ENCODE data around the gene PIGU. TPM values are rescaled to one million over a fixed set of nuclear protein-coding genes. Genes with fewer than 3 reads are reported as not detected.
"Not testable (repeated sequence)": the region's sequence is repeated elsewhere in the genome, so short reads cannot be mapped to it uniquely, and the experiment has no call there.

The PIGU gene, protein sequence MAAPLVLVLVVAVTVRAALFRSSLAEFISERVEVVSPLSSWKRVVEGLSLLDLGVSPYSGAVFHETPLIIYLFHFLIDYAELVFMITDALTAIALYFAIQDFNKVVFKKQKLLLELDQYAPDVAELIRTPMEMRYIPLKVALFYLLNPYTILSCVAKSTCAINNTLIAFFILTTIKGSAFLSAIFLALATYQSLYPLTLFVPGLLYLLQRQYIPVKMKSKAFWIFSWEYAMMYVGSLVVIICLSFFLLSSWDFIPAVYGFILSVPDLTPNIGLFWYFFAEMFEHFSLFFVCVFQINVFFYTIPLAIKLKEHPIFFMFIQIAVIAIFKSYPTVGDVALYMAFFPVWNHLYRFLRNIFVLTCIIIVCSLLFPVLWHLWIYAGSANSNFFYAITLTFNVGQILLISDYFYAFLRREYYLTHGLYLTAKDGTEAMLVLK
- 10 to 100 TPM; 20.7 to 25.2 TPM for total RNA-seq

- H3K36me3 Mint-ChIP-seq (ENCODE audit: insufficient read depth in 2 of 2) = peaks cover 2 to 10% of the 10 kb centered on the region in 2 donors
- no peaks in the 10 kb centered on the region for H3K27me3 Mint-ChIP-seq (ENCODE audit: low read depth)
- peak within 1 kb of the TSS; percentile 85 for H3K27ac Mint-ChIP-seq
- H3K4me3 Mint-ChIP-seq = peak within 1 kb of the TSS; percentile 82 to 98
- H3K9me3 Mint-ChIP-seq = no peaks in the 10 kb centered on the region
- ATAC-seq (replicated peaks in 1 of 2) = peak; percentile 96 to 97
- peaks cover 51% of the 10 kb centered on the region for H3K4me1 Mint-ChIP-seq (ENCODE audit: low read depth)
- DNase-seq = peak; percentile 96 to 98
These were observed at the start of gene PIGU for GRCh38 chr20:34676642-34677373. Gene PIGU (minus strand): TSS chr20:34677092. CDS start chr20:34677085, 7 bp downstream.

DNA sequence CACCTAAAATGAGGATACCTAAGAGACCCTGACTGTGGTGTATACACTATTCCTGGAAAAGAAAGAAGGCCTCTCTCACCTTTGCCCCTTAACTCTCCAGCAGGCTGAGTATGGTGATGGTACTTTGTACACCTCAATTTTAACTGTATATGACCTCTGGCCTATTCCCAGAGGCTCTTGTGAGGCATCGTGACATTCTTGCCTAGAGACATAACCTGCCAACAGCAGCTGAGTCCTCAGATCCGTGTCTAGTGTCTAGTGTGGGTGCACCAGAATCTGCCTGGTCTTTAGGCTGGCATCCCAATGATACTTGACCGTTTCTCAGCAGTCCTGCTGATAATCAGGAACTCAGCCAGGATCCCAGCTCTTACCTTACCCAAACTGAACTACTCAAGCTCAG lies 47.3 kb upstream of the PIGU start:
- ATAC-seq (replicated peaks in 1 of 2) (no peak), DNase-seq (no peak)
- Mint-ChIP-seq H3K4me1 (ENCODE audit: low read depth) (peaks cover 41% of the 10 kb centered on the region), H3K27me3 (ENCODE audit: low read depth) (no peaks in the 10 kb centered on the region), H3K27ac (no peak overlapping the region), H3K36me3 (ENCODE audit: insufficient read depth in 2 of 2) (peaks cover 0 to 8% of the 10 kb centered on the region in 2 donors), H3K4me3 (no peak overlapping the region), H3K9me3 (no peaks in the 10 kb centered on the region)

DNA sequence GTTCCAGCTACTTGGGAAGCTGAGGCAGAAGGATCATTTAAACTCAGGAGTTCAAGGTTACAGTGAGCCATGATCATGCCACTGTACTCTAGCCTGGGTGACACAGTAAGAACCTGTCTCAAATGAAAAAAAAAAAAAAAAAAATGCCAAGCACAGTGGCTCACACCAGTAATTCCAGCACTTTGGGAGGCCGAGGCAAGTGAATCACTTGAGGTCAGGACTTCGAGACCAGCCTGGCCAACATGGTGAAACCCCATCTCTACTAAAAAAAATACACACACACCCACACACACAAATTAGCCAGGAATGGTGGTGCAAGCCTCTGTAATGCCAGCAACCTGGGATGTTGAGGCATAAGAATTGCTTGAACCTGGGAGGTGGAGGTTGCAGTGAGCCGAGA lies 45.7 kb upstream of the PIGU start:
- H3K27me3 Mint-ChIP-seq (ENCODE audit: low read depth); H3K9me3 Mint-ChIP-seq; H3K4me3 Mint-ChIP-seq; DNase-seq; H3K36me3 Mint-ChIP-seq (ENCODE audit: insufficient read depth in 2 of 2): not testable (repeated sequence)
- peak in 1 of 2 donors; percentile 34 for ATAC-seq (replicated peaks in 1 of 2)
- Mint-ChIP-seq H3K4me1 (ENCODE audit: low read depth) (peaks cover 51% of the 10 kb centered on the region), H3K27ac (peak overlapping the region; percentile 44)

DNA sequence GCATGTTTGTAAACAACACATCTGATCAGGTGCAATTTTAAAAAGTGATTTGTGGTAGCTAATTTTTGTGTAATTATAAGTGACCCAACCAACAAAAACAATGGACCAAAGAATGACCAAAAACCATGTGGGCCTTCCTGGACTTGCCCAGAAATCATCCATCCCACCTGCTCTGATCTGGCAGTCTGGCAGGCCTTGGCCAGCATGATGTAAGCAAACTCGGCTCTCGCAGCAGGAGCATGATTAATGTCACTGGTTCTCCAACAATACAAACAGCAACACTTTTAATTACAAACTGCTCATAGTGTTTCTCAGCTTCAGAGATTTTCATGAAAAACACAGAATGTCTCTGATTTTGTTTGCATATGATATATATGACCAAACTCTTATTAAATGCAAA lies 43.4 kb upstream of the PIGU start:
- DNase-seq = no peak
- no peak overlapping the region for H3K27ac Mint-ChIP-seq
- H3K27me3 Mint-ChIP-seq (ENCODE audit: low read depth) = no peaks in the 10 kb centered on the region
- no peak for ATAC-seq (replicated peaks in 1 of 2)
- H3K36me3 Mint-ChIP-seq (ENCODE audit: insufficient read depth in 2 of 2) = peaks cover 0 to 2% of the 10 kb centered on the region in 2 donors
- peak overlapping the region in 1 of 2 donors; percentile 50 for H3K4me3 Mint-ChIP-seq
- peaks cover 51% of the 10 kb centered on the region for H3K4me1 Mint-ChIP-seq (ENCODE audit: low read depth)
- no peaks in the 10 kb centered on the region for H3K9me3 Mint-ChIP-seq

DNA sequence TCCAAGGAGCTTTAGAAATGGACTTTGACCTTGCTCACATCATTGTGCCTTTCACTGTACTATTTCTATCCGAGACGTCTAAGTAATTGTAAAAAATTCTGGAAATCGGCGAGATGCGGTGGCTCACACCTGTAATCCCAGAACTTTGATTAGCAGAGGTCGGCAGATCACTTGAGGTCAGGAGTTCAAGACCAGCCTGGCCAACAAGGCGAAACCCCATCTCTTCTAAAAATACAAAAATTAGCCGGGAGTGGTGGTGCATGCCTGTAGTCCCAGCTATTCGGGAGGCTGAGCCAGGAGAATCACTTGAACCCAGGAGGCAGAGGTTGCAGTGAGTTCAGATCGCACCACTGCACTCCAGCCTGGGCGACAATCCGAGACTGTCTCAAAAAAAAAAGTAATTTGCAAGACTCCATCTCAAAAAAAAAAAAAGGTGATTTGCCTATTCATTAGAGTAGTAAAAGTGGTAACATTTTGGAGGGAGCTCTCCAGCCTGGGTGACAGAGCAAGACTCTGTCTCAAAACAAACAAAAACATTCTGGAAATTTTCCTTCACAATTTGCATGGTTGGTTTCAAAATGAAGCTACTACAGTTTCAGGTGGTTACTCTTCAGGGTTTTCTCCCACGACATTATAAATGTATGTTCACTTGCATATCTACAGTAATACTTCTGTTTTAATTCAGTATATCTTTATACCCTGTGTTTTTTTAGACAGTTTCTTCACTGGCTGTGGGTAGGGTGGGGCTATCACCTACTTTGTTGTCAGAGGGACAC lies 42.5 kb upstream of the PIGU start:
- DNase-seq = peak in 1 of 2 donors; percentile 29
- Mint-ChIP-seq H3K4me3 (peak overlapping the region in 1 of 2 donors; percentile 34), H3K4me1 (ENCODE audit: low read depth) (peaks cover 51% of the 10 kb centered on the region), H3K27ac (peak overlapping the region; percentile 50)
- peak; percentile 84 to 86 for ATAC-seq (replicated peaks in 1 of 2)
- H3K9me3 Mint-ChIP-seq; H3K36me3 Mint-ChIP-seq (ENCODE audit: insufficient read depth in 2 of 2); H3K27me3 Mint-ChIP-seq (ENCODE audit: low read depth): not testable (repeated sequence)

DNA sequence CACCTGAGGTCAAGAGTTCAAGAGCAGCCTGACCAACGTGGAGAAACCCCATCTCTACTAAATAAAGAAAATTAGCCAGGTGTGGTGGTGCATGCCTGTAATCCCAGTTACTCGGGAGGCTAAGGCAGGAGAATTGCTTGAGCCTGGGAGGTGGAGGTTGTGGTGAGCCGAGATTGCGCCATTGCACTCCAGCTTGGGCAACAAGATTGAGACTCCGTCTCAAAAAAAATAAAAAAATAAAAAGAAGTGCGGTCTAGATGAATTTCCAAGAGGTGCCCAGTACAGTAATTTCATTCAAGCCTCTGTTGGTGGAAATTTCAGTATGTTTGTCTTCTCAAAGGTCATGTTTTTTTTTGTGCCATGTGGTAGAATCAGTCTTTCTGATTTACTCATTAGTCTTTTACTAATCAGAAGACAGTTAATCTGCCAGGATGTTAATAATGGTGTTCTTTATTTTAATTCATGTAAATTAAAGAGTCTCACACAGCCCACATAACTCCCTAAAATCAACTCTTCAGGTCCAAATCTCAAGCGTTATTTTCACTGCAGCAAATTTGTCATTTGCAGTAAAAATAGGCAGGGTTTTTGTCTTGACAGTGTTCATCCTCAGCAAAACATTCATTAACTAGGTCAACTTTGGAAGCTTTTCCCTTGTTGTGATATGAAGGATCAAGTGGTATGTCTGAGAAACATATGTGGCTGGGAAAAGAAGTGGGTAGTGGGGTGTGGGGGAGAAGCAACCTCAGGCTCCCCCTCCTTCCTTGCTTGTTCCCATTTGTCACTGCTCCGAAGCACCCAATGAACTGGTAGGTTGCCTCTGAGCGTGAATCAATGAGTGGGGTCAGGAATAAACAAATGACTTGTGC lies 40.6 kb upstream of the PIGU start:
- Mint-ChIP-seq H3K4me3 (peak overlapping the region in 1 of 2 donors; percentile 13), H3K27me3 (ENCODE audit: low read depth) (no peaks in the 10 kb centered on the region), H3K4me1 (ENCODE audit: low read depth) (peaks cover 52% of the 10 kb centered on the region), H3K36me3 (ENCODE audit: insufficient read depth in 2 of 2) (peaks cover 1 to 2% of the 10 kb centered on the region in 2 donors), H3K9me3 (no peaks in the 10 kb centered on the region), H3K27ac (no peak overlapping the region)
- DNase-seq (no peak), ATAC-seq (replicated peaks in 1 of 2) (no peak)

DNA sequence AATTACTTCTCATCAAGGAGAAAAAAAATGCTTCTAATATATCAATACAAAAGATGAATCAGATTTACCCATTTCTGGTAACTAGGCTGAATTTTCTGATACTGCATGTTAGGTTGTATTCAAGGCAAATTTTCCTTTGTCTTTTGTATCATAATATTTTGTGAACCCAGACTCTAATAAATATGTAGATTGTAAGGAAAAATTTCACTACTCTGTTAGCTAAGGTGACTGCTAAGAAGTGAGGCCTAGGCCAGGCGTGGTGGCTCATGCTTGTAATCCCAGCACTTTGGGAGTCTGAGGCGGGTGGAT lies 40.0 kb upstream of the PIGU start:
- Mint-ChIP-seq H3K9me3 (no peaks in the 10 kb centered on the region), H3K27me3 (ENCODE audit: low read depth) (no peaks in the 10 kb centered on the region), H3K27ac (no peak overlapping the region), H3K4me1 (ENCODE audit: low read depth) (peaks cover 53% of the 10 kb centered on the region), H3K4me3 (no peak overlapping the region), H3K36me3 (ENCODE audit: insufficient read depth in 2 of 2) (peaks cover 1 to 2% of the 10 kb centered on the region in 2 donors)
- DNase-seq (no peak), ATAC-seq (replicated peaks in 1 of 2) (no peak)

- peaks cover 44% of the 10 kb centered on the region for H3K4me1 Mint-ChIP-seq (ENCODE audit: low read depth)
- ATAC-seq (replicated peaks in 1 of 2) = no peak
- peaks cover 1 to 2% of the 10 kb centered on the region in 2 donors for H3K36me3 Mint-ChIP-seq (ENCODE audit: insufficient read depth in 2 of 2)
- no peak overlapping the region for H3K27ac Mint-ChIP-seq
- no peaks in the 10 kb centered on the region for H3K9me3 Mint-ChIP-seq
- peaks cover 2% of the 10 kb centered on the region for H3K27me3 Mint-ChIP-seq (ENCODE audit: low read depth)
- no peak for DNase-seq
- H3K4me3 Mint-ChIP-seq = no peak overlapping the region
These were observed 38.5 kb upstream of the PIGU start for GRCh38 chr20:34715384-34715783.

- H3K4me3 Mint-ChIP-seq; H3K9me3 Mint-ChIP-seq; DNase-seq; ATAC-seq (replicated peaks in 1 of 2); H3K36me3 Mint-ChIP-seq (ENCODE audit: insufficient read depth in 2 of 2); H3K27ac Mint-ChIP-seq; H3K27me3 Mint-ChIP-seq (ENCODE audit: low read depth): not testable (repeated sequence)
- peaks cover 34% of the 10 kb centered on the region for H3K4me1 Mint-ChIP-seq (ENCODE audit: low read depth)
These were observed 37.1 kb upstream of the PIGU start for GRCh38 chr20:34713944-34714515.

DNA sequence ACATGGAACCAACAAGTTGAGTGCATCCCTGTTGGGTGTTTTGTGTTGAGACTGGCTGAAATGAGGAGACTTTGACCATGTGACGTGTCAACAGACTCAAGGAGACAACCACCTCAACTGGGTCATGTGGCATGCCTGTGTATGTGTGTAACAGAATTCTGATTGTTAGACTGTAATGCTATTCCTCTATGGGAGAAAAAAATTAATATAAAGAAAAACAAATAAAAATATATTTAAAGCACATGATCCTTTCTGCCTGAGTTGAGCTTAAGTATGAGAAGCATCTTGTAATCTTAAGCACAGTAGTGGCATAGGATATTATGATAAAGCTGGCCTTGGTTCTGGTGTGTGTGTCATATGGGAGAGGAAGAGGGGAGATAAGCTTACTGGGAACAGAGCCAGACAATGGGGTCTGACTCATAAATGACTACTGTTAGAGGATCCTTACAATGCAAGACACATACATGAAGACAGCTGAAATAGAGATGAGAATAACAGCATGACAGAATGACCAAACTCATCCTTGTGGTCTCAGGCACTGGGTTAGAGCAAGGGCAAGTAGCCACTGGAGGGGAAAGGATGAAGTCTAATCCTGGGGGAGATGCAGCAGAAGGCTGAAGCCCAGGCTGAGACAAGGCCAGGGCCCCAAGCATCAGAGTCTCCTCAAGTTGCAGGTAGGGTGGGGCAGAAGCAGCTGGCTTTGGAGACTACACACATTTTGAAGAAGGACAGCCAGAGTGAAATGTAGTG lies 36.5 kb upstream of the PIGU start:
- Mint-ChIP-seq H3K4me3 (peak overlapping the region; percentile 2 to 18), H3K4me1 (ENCODE audit: low read depth) (peaks cover 33% of the 10 kb centered on the region), H3K27me3 (ENCODE audit: low read depth) (peaks cover 6% of the 10 kb centered on the region), H3K36me3 (ENCODE audit: insufficient read depth in 2 of 2) (peaks cover 1 to 2% of the 10 kb centered on the region in 2 donors), H3K27ac (peak overlapping the region; percentile 6), H3K9me3 (no peaks in the 10 kb centered on the region)
- peak; percentile 23 to 42 for ATAC-seq (replicated peaks in 1 of 2)
- peak; percentile 51 to 53 for DNase-seq

DNA sequence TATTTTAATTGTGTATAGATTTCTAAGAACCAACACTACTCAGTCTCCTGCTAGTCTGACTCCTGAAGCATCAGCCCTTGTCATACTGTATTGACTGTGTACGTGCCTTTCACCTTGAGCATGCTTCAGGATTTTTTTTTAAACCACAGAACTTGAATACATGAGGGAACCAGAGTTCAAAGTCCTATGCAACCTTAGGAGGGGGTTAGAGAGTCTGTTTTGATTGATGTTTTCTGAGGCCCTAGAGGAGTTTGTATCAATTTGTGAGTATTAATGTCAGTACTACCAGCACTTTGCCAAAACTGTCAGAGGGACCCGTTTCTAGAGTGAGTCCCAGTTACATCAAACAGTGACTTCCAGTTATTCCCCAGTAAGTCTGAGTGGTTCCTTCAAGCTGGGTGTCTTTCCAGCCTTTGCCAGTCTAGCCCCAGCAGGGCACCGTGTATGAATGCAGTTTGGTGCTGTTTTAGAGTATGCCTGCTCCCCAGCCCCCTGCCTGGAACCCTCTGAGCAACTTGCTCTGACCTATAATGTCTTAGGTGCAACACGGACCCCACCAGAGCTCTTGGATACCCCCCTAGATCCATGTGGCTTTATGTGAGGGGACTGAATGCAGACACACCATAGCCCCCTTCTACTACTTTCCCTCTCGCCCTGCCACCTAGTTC lies 35.8 kb upstream of the PIGU start:
- Mint-ChIP-seq H3K27ac (peak overlapping the region; percentile 2), H3K4me3 (no peak overlapping the region), H3K4me1 (ENCODE audit: low read depth) (peaks cover 37% of the 10 kb centered on the region), H3K36me3 (ENCODE audit: insufficient read depth in 2 of 2) (peaks cover 1 to 2% of the 10 kb centered on the region in 2 donors), H3K9me3 (no peaks in the 10 kb centered on the region), H3K27me3 (ENCODE audit: low read depth) (peaks cover 6% of the 10 kb centered on the region)
- no peak for ATAC-seq (replicated peaks in 1 of 2)
- no peak for DNase-seq

Data from activated T-cell treated with anti-CD3 and anti-CD28 coated beads, Interleukin-2, amount 50 U/mL, for 72 hours (primary cell).